HEK293 (cell line): ENCODE results near the gene EZH2.
A peak's percentile ranks its signal among the peaks of the same experiment; 100 is the strongest.

Source experiments
- IKZF3 ChIP-seq: fragments of 450-650 bp; IDR thresholded peaks from 2 replicates; pipeline ENCODE4 v1.5.0; 2018; ENCODE audit warnings: missing biosample characterization, mild to moderate bottlenecking, missing genetic modification characterization, moderate library complexity
- KLF16 ChIP-seq: fragments of 450-650 bp; formaldehyde crosslinking; IDR thresholded peaks from 2 replicates; pipeline ENCODE4 v1.5.1; 2017; ENCODE audit warnings: missing biosample characterization, missing genetic modification characterization
- MEIS1 ChIP-seq: sonication (generic); formaldehyde crosslinking; IDR thresholded peaks from 2 replicates; pipeline ENCODE4 v1.8.1; 2022; ENCODE audit warnings: missing genetic modification reagents, mild to moderate bottlenecking, borderline replicate concordance
- MZF1 ChIP-seq: fragments of 450-650 bp; formaldehyde crosslinking; IDR thresholded peaks from 2 replicates; pipeline ENCODE4 v1.5.1; 2017; ENCODE audit warnings: missing biosample characterization, missing genetic modification characterization, borderline replicate concordance
- OVOL3 ChIP-seq: fragments of 450-650 bp; formaldehyde crosslinking; IDR thresholded peaks from 2 replicates; pipeline ENCODE4 v1.5.1; 2016; ENCODE audit warnings: missing biosample characterization, missing genetic modification characterization
- SP2 ChIP-seq: fragments of 450-650 bp; formaldehyde crosslinking; IDR thresholded peaks from 2 replicates; pipeline ENCODE4 v1.5.1; 2016; ENCODE audit warnings: missing biosample characterization, missing genetic modification characterization
- ZBTB17 ChIP-seq: fragments of 450-650 bp; formaldehyde crosslinking; IDR thresholded peaks from 2 replicates; pipeline ENCODE4 v1.5.1; 2016; ENCODE audit warnings: missing biosample characterization, missing genetic modification characterization
- ZFP69B ChIP-seq: fragments of 450-650 bp; formaldehyde crosslinking; IDR thresholded peaks from 2 replicates; pipeline ENCODE4 v1.5.1; 2016; ENCODE audit warnings: missing biosample characterization, missing genetic modification characterization
- ZNF10 ChIP-seq: fragments of 450-650 bp; formaldehyde crosslinking; IDR thresholded peaks from 2 replicates; pipeline ENCODE4 v1.5.1; 2017; ENCODE audit warnings: missing biosample characterization, missing genetic modification characterization
- ZNF169 ChIP-seq: fragments of 450-650 bp; formaldehyde crosslinking; IDR thresholded peaks from 2 replicates; pipeline ENCODE4 v1.5.1; 2016; ENCODE audit warnings: missing biosample characterization, missing genetic modification characterization
- ZNF24 ChIP-seq: fragments of 450-650 bp; formaldehyde crosslinking; IDR thresholded peaks from 2 replicates; pipeline ENCODE4 v1.5.1; 2016; ENCODE audit warnings: missing biosample characterization, missing genetic modification characterization
- ZNF266 ChIP-seq: fragments of 450-650 bp; formaldehyde crosslinking; IDR thresholded peaks from 2 replicates; pipeline ENCODE4 v1.5.1; 2016; ENCODE audit warnings: missing biosample characterization, missing genetic modification characterization, low read depth
- ZNF37A ChIP-seq: fragments of 450-650 bp; IDR thresholded peaks from 2 replicates; pipeline ENCODE4 v1.5.1; 2018; ENCODE audit warnings: missing biosample characterization, missing genetic modification characterization
- ZNF585B ChIP-seq: fragments of 450-650 bp; formaldehyde crosslinking; IDR thresholded peaks from 2 replicates; pipeline ENCODE4 v1.5.1; 2016; ENCODE audit warnings: missing biosample characterization, missing genetic modification characterization
- ZNF660 ChIP-seq: fragments of 450-650 bp; IDR thresholded peaks from 2 replicates; pipeline ENCODE4 v1.5.1; 2018; ENCODE audit warnings: missing biosample characterization, mild to moderate bottlenecking, missing genetic modification characterization
- ZNF670 ChIP-seq: fragments of 450-650 bp; formaldehyde crosslinking; IDR thresholded peaks from 2 replicates; pipeline ENCODE4 v1.5.1; 2016; ENCODE audit warnings: missing biosample characterization, missing genetic modification characterization, low read depth
- ZNF747 ChIP-seq: fragments of 450-650 bp; formaldehyde crosslinking; IDR thresholded peaks from 2 replicates; pipeline ENCODE4 v1.5.1; 2016; ENCODE audit warnings: missing biosample characterization, missing genetic modification characterization
- ZNF768 ChIP-seq: fragments of 450-650 bp; formaldehyde crosslinking; IDR thresholded peaks from 2 replicates; pipeline ENCODE4 v1.5.1; 2018; ENCODE audit warnings: missing biosample characterization, mild to moderate bottlenecking, missing genetic modification characterization
- ZNF791 ChIP-seq: fragments of 450-650 bp; formaldehyde crosslinking; IDR thresholded peaks from 2 replicates; pipeline ENCODE4 v1.5.1; 2016; ENCODE audit warnings: missing biosample characterization, missing genetic modification characterization
- ZNF792 ChIP-seq: fragments of 450-650 bp; formaldehyde crosslinking; IDR thresholded peaks from 2 replicates; pipeline ENCODE4 v1.5.1; 2016; ENCODE audit warnings: missing biosample characterization, missing genetic modification characterization
- ZXDB ChIP-seq: fragments of 450-650 bp; formaldehyde crosslinking; IDR thresholded peaks from 2 replicates; pipeline ENCODE4 v1.5.1; 2016; ENCODE audit warnings: missing biosample characterization, missing genetic modification characterization
- TF ChIP-seq, protein P1 (sequence below): fragments of 450-650 bp; IDR thresholded peaks from 2 replicates; pipeline ENCODE4 v1.5.1; 2018; ENCODE audit warnings: missing biosample characterization, mild to moderate bottlenecking, missing genetic modification characterization
- TF ChIP-seq, protein P2 (sequence below): fragments of 450-650 bp; formaldehyde crosslinking; IDR thresholded peaks from 2 replicates; pipeline ENCODE4 v1.5.1; 2016; ENCODE audit warnings: missing biosample characterization, missing genetic modification characterization
- TF ChIP-seq, protein P3 (sequence below): fragments of 450-650 bp; formaldehyde crosslinking; IDR thresholded peaks from 2 replicates; pipeline ENCODE4 v1.5.1; 2016; ENCODE audit warnings: missing biosample characterization, missing genetic modification characterization
- TF ChIP-seq, protein P4 (sequence below): fragments of 450-650 bp; formaldehyde crosslinking; IDR thresholded peaks from 2 replicates; pipeline ENCODE4 v1.5.1; 2016; ENCODE audit warnings: missing biosample characterization, missing genetic modification characterization
- TF ChIP-seq, protein P5 (sequence below): fragments of 450-650 bp; formaldehyde crosslinking; IDR thresholded peaks from 2 replicates; pipeline ENCODE4 v1.5.1; 2016; ENCODE audit warnings: missing biosample characterization, missing genetic modification characterization
- TF ChIP-seq, protein P6 (sequence below): fragments of 450-650 bp; formaldehyde crosslinking; IDR thresholded peaks from 2 replicates; pipeline ENCODE4 v1.5.1; 2016; ENCODE audit warnings: missing biosample characterization, missing genetic modification characterization, low read depth

The EZH2 gene

DNA sequence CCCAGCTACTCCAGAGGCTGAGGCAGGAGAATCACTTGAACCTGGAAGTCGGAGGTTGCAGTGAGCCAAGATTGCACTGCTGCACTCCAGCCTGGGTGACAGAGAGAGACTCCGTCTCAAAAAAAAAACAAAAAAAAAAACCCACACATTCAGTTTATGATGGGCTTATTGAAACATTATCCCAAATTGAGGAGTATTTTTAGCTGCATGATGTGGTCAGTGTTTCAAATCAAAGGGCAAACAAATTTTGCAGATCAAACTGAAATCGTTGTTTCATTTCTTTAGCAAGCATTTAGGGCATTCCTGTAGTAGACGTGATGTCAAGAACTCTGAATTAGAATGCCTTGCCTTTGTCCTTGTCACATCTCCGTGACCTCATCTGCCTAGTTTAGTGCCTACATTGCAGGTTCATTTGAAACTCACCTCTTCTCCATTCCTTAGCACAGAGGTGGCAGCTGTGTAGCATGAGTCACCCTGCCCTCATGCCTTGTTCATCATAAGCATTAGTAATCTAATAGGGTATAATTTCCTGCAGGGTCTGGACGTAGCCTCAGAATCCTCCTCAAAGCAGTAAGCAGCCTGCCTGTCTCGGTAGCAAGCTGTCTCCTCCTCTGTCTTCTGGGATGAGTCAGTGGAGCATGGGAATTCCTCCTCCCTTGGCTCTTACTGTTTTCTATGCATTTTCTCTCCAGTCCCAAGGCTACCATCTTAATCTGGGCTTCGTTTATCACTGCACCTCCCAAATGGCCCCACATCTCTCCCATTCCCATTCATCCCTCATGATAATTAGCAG lies 111.6 kb downstream of the EZH2 start (continued):
- no peak for TF ChIP-seq ZNF791 (tag by site-specific recombination)
- TF ChIP-seq ZNF670 (tag by site-specific recombination) = no peak
- TF ChIP-seq ZNF266 (tag by site-specific recombination) = no peak
- TF ChIP-seq, protein P1, sequence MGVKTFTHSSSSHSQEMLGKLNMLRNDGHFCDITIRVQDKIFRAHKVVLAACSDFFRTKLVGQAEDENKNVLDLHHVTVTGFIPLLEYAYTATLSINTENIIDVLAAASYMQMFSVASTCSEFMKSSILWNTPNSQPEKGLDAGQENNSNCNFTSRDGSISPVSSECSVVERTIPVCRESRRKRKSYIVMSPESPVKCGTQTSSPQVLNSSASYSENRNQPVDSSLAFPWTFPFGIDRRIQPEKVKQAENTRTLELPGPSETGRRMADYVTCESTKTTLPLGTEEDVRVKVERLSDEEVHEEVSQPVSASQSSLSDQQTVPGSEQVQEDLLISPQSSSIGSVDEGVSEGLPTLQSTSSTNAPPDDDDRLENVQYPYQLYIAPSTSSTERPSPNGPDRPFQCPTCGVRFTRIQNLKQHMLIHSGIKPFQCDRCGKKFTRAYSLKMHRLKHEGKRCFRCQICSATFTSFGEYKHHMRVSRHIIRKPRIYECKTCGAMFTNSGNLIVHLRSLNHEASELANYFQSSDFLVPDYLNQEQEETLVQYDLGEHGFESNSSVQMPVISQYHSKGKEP (tag by site-specific recombination) = peak; percentile 28; the same call in 1 of the 2 replicates
- 0 out of 2 replicates have a peak, but pooled peaks have one; percentile 44 for TF ChIP-seq ZXDB (tag by site-specific recombination)
- TF ChIP-seq ZNF792 (tag by site-specific recombination) = no peak
- peak; percentile 91 for TF ChIP-seq ZNF24 (tag by site-specific recombination)
- TF ChIP-seq KLF16 (tag by site-specific recombination) = no peak
- TF ChIP-seq, protein P2, sequence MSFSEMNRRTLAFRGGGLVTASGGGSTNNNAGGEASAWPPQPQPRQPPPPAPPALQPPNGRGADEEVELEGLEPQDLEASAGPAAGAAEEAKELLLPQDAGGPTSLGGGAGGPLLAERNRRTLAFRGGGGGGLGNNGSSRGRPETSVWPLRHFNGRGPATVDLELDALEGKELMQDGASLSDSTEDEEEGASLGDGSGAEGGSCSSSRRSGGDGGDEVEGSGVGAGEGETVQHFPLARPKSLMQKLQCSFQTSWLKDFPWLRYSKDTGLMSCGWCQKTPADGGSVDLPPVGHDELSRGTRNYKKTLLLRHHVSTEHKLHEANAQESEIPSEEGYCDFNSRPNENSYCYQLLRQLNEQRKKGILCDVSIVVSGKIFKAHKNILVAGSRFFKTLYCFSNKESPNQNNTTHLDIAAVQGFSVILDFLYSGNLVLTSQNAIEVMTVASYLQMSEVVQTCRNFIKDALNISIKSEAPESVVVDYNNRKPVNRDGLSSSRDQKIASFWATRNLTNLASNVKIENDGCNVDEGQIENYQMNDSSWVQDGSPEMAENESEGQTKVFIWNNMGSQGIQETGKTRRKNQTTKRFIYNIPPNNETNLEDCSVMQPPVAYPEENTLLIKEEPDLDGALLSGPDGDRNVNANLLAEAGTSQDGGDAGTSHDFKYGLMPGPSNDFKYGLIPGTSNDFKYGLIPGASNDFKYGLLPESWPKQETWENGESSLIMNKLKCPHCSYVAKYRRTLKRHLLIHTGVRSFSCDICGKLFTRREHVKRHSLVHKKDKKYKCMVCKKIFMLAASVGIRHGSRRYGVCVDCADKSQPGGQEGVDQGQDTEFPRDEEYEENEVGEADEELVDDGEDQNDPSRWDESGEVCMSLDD (tag by site-specific recombination) = no peak
- TF ChIP-seq ZNF10 = 0 out of 2 replicates have a peak, but pooled peaks have one; percentile 26
- TF ChIP-seq ZFP69B = 0 out of 2 replicates have a peak, but pooled peaks have one; percentile 44
- TF ChIP-seq ZNF169 (tag by site-specific recombination) = no peak
- TF ChIP-seq SP2 = peak; percentile 36
- TF ChIP-seq ZBTB17 (tag by site-specific recombination) = peak; percentile 75
- TF ChIP-seq MEIS1 (CRISPR knock-in tag) = no peak
- TF ChIP-seq, protein P3, sequence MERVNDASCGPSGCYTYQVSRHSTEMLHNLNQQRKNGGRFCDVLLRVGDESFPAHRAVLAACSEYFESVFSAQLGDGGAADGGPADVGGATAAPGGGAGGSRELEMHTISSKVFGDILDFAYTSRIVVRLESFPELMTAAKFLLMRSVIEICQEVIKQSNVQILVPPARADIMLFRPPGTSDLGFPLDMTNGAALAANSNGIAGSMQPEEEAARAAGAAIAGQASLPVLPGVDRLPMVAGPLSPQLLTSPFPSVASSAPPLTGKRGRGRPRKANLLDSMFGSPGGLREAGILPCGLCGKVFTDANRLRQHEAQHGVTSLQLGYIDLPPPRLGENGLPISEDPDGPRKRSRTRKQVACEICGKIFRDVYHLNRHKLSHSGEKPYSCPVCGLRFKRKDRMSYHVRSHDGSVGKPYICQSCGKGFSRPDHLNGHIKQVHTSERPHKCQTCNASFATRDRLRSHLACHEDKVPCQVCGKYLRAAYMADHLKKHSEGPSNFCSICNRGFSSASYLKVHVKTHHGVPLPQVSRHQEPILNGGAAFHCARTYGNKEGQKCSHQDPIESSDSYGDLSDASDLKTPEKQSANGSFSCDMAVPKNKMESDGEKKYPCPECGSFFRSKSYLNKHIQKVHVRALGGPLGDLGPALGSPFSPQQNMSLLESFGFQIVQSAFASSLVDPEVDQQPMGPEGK (tag by site-specific recombination) = peak; percentile 14; the same call in 1 of the 2 replicates
- no peak for TF ChIP-seq ZNF768 (tag by site-specific recombination)
- TF ChIP-seq IKZF3 (tag by site-specific recombination) = peak; percentile 70
- TF ChIP-seq, protein P4, sequence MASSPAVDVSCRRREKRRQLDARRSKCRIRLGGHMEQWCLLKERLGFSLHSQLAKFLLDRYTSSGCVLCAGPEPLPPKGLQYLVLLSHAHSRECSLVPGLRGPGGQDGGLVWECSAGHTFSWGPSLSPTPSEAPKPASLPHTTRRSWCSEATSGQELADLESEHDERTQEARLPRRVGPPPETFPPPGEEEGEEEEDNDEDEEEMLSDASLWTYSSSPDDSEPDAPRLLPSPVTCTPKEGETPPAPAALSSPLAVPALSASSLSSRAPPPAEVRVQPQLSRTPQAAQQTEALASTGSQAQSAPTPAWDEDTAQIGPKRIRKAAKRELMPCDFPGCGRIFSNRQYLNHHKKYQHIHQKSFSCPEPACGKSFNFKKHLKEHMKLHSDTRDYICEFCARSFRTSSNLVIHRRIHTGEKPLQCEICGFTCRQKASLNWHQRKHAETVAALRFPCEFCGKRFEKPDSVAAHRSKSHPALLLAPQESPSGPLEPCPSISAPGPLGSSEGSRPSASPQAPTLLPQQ (tag by site-specific recombination) = peak; percentile 48; the same call in 1 of the 2 replicates
- TF ChIP-seq, protein P5, sequence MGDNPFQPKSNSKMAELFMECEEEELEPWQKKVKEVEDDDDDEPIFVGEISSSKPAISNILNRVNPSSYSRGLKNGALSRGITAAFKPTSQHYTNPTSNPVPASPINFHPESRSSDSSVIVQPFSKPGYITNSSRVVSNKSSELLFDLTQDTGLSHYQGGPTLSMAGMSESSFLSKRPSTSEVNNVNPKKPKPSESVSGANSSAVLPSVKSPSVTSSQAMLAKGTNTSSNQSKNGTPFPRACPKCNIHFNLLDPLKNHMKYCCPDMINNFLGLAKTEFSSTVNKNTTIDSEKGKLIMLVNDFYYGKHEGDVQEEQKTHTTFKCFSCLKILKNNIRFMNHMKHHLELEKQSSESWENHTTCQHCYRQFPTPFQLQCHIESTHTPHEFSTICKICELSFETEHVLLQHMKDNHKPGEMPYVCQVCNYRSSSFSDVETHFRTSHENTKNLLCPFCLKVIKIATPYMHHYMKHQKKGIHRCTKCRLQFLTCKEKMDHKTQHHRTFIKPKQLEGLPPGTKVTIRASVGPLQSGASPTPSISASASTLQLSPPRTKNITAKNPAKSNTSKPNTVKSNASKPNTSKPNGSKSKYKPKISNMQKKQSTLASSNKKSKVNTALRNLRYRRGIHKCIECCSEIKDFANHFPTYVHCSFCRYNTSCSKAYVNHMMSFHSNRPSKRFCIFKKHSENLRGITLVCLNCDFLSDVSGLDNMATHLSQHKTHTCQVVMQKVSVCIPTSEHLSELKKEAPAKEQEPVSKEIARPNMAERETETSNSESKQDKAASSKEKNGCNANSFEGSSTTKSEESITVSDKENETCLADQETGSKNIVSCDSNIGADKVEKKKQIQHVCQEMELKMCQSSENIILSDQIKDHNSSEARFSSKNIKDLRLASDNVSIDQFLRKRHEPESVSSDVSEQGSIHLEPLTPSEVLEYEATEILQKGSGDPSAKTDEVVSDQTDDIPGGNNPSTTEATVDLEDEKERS (tag by site-specific recombination) = no peak
- TF ChIP-seq OVOL3 = no peak
- TF ChIP-seq, protein P6, sequence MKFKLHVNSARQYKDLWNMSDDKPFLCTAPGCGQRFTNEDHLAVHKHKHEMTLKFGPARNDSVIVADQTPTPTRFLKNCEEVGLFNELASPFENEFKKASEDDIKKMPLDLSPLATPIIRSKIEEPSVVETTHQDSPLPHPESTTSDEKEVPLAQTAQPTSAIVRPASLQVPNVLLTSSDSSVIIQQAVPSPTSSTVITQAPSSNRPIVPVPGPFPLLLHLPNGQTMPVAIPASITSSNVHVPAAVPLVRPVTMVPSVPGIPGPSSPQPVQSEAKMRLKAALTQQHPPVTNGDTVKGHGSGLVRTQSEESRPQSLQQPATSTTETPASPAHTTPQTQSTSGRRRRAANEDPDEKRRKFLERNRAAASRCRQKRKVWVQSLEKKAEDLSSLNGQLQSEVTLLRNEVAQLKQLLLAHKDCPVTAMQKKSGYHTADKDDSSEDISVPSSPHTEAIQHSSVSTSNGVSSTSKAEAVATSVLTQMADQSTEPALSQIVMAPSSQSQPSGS (tag by site-specific recombination) = peak; percentile 78
- TF ChIP-seq ZNF660 (tag by site-specific recombination) = peak; percentile 95
- no peak for TF ChIP-seq ZNF585B (tag by site-specific recombination)
- no peak for TF ChIP-seq ZNF747 (tag by site-specific recombination)
- TF ChIP-seq ZNF37A (tag by site-specific recombination) = no peak
- no peak for TF ChIP-seq MZF1
